DOHH2 (cell line): Measurements from ENCODE around the gene TXK.

Experiments
- H3F3A ChIP-seq: fragments of 200-600 bp; sonication (generic), shearing (Covaris generic); 2 replicates; pipeline ENCODE4 v1.6.0; 2016; ENCODE audit warnings: antibody characterized with exemption, mild to moderate bottlenecking; ENCODE audit not compliant: control insufficient read depth, insufficient read depth
- H3K27ac ChIP-seq: fragments of 200-600 bp; sonication (generic); 2 replicates; pipeline ENCODE4 v1.5.1; 2014; ENCODE audit warnings: low read depth, mild to moderate bottlenecking, low read length, moderate library complexity
- H3K27me3 ChIP-seq: fragments of 200-600 bp; sonication (generic); 2 replicates; pipeline ENCODE4 v1.6.1; 2014; ENCODE audit warnings: mild to moderate bottlenecking, low read length, mixed read lengths; ENCODE audit not compliant: control insufficient read depth
- H3K36me3 ChIP-seq: fragments of 200-600 bp; sonication (generic); 2 replicates; pipeline ENCODE4 v1.6.1; 2014; ENCODE audit warnings: mild to moderate bottlenecking, low read length, moderate library complexity, mixed read lengths; ENCODE audit not compliant: control insufficient read depth
- H3K4me1 ChIP-seq: fragments of 200-600 bp; sonication (generic); 2 replicates; pipeline ENCODE4 v1.6.1; 2014; ENCODE audit warnings: mild to moderate bottlenecking, low read length, mixed read lengths; ENCODE audit not compliant: control insufficient read depth
- H3K4me2 ChIP-seq: fragments of 200-600 bp; sonication (generic); 2 replicates; pipeline ENCODE4 v1.6.0; 2014; ENCODE audit warnings: mild to moderate bottlenecking, low read length, moderate library complexity
- H3K4me3 ChIP-seq: fragments of 200-600 bp; sonication (generic); 2 replicates; pipeline ENCODE4 v1.5.1; 2014; ENCODE audit warnings: mild to moderate bottlenecking, low read length, mixed read lengths
- H3K79me2 ChIP-seq: fragments of 200-600 bp; sonication (generic); 2 replicates; pipeline ENCODE4 v1.6.1; 2014; ENCODE audit warnings: mild to moderate bottlenecking, low read length, mixed read lengths; ENCODE audit not compliant: control insufficient read depth
- H3K9me2 ChIP-seq: fragments of 200-600 bp; sonication (generic); replicated peaks from 2 replicates; pipeline ENCODE4 v1.6.1; 2014; ENCODE audit warnings: mild to moderate bottlenecking, low read length, mixed read lengths; ENCODE audit not compliant: control insufficient read depth
- H3K9me3 ChIP-seq: fragments of 200-600 bp; sonication (generic); 2 replicates; pipeline ENCODE4 v1.6.1; 2014; ENCODE audit warnings: antibody characterized with exemption, low read length, mixed read lengths; ENCODE audit not compliant: control insufficient read depth, insufficient read depth
- H4K20me1 ChIP-seq: fragments of 200-600 bp; sonication (generic); 2 replicates; pipeline ENCODE4 v1.6.0; 2014; ENCODE audit warnings: low read depth, mild to moderate bottlenecking, antibody characterized with exemption, low read length, moderate library complexity; ENCODE audit not compliant: control insufficient read depth, insufficient read depth
- EZH2phosphoT487 ChIP-seq: fragments of 200-600 bp; sonication (generic); IDR thresholded peaks from 2 replicates; pipeline ENCODE4 v1.6.1; 2017; ENCODE audit warnings: borderline replicate concordance, mild to moderate bottlenecking, antibody characterized with exemption, low read length, moderate library complexity, mixed read lengths
- TF ChIP-seq, protein P1 (sequence below): fragments of 200-600 bp; sonication (generic); IDR thresholded peaks from one replicate; pipeline ENCODE4 v1.5.1; 2014; ENCODE audit warnings: antibody characterized with exemption, mild to moderate bottlenecking, low read depth, low read length; ENCODE audit not compliant: poor library complexity, severe bottlenecking

Gene TXK

DNA sequence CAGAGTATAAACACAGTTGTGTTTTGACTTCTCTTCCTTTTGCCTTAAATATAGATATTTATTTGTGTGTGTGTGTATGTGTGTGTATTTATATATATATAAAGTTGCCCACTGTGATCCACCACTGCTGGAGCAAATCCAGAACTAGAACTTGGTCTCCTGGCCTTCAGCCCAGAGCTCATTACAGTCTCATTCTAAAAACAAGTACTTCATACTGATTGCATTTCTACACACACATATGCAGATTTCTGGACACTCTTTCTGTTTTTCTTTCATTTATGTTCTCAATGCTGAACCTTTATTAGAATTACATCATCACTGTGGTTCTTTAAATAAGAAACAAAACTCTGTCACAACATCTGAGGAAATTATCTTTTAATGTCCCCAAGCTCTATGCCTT is 381 bp downstream of the TXK start:
- Histone ChIP-seq H3K9me3 (no peaks in the 10 kb centered on the region), H3K27ac (no peak overlapping the region), H3K4me2 (no peak overlapping the region), H3K4me3 (no peak overlapping the region), H3K27me3 (no peaks in the 10 kb centered on the region), H3K36me3 (peaks cover 35% of the 10 kb centered on the region), H4K20me1 (no peaks in the 10 kb centered on the region), H3F3A (no peaks in the 10 kb centered on the region), H3K9me2 (no peaks in the 10 kb centered on the region), H3K79me2 (no peaks in the 10 kb centered on the region), H3K4me1 (peaks cover 10% of the 10 kb centered on the region)
- TF ChIP-seq, protein P1, sequence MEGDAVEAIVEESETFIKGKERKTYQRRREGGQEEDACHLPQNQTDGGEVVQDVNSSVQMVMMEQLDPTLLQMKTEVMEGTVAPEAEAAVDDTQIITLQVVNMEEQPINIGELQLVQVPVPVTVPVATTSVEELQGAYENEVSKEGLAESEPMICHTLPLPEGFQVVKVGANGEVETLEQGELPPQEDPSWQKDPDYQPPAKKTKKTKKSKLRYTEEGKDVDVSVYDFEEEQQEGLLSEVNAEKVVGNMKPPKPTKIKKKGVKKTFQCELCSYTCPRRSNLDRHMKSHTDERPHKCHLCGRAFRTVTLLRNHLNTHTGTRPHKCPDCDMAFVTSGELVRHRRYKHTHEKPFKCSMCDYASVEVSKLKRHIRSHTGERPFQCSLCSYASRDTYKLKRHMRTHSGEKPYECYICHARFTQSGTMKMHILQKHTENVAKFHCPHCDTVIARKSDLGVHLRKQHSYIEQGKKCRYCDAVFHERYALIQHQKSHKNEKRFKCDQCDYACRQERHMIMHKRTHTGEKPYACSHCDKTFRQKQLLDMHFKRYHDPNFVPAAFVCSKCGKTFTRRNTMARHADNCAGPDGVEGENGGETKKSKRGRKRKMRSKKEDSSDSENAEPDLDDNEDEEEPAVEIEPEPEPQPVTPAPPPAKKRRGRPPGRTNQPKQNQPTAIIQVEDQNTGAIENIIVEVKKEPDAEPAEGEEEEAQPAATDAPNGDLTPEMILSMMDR: no peak
- TF ChIP-seq EZH2phosphoT487: no peak

DNA sequence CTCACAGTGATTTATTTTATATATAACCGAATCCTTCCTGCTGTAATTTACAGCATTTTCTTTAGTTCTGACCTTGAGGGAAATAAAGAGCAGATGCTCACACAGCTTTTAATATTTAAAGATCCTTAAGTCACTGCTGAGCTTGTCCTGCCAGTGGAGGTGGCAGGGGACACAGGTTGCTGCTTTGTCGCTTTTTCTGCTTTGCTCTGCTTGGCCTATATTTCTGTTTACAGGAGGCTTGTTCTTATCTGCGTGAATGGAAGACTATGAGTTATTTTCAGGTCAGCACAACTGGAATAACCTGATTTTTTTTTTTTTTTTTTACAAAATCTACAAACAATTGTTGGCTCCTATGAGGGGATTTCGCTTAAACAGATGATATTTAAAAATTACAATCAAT is 2.3 kb downstream of the TXK start:
- Histone ChIP-seq H3K4me3 (no peak overlapping the region), H3K4me2 (no peak overlapping the region), H3K79me2 (no peaks in the 10 kb centered on the region), H3K4me1 (peaks cover 6% of the 10 kb centered on the region), H3K27ac (no peak overlapping the region), H3K36me3 (peaks cover 16% of the 10 kb centered on the region), H3K9me3 (no peaks in the 10 kb centered on the region), H3F3A (no peaks in the 10 kb centered on the region), H4K20me1 (no peaks in the 10 kb centered on the region), H3K9me2 (no peaks in the 10 kb centered on the region), H3K27me3 (no peaks in the 10 kb centered on the region)
- TF ChIP-seq, protein P1: no peak
- TF ChIP-seq EZH2phosphoT487: no peak

DNA sequence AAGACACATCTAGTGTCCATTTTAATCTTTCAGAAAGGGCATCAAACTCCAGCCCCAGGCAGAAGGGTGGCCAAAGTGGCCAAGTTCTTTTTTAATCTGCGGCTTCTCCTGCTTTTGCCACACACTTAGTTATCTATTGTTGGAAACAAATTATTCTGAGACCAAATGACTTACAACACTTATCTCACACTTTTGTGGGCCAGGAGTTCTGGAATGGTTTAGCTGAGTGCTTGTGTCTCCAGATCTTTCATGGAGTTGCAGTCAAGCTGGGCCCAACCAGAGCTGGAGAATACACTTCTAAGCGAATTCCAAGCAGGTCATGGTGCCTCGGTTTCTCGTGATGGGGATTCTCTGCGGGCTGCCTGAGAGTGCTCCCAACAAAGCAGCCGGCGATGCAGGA is 4.0 kb downstream of the TXK start:
- Histone ChIP-seq H3K4me1 (peaks cover 6% of the 10 kb centered on the region), H3K9me2 (no peaks in the 10 kb centered on the region), H3K27me3 (no peaks in the 10 kb centered on the region), H4K20me1 (no peaks in the 10 kb centered on the region), H3K4me2 (no peak overlapping the region), H3K4me3 (no peak overlapping the region), H3F3A (no peaks in the 10 kb centered on the region), H3K9me3 (no peaks in the 10 kb centered on the region), H3K36me3 (peaks cover 4% of the 10 kb centered on the region; the same call in 1 of the 2 replicates), H3K27ac (no peak overlapping the region), H3K79me2 (no peaks in the 10 kb centered on the region)
- TF ChIP-seq, protein P1: no peak
- no peak for TF ChIP-seq EZH2phosphoT487
